Epidermal melanocyte (primary cell): Measurements from ENCODE around the gene TMEM151A.
"Not testable (repeated sequence)": the region's sequence is repeated elsewhere in the genome, so short reads cannot be mapped to it uniquely, and the experiment has no call there.

Experiments
- DNase-seq: peaks from one replicate; pipeline ENCODE4 v3.0.0; 2011; ENCODE audit warnings: low spot score; ENCODE audit not compliant: insufficient read length

Gene TMEM151A

GRCh38 chr11:66267379-66268243, 24.1 kb upstream of the TMEM151A start:
- peak; percentile 81 for DNase-seq

- DNase-seq, result peak; percentile 96
Measured at GRCh38 chr11:66268244-66268951, 23.3 kb upstream of the TMEM151A start, which contains the start of gene RAB1B. TSS of gene RAB1B (plus strand) at chr11:66268639. CDS start at chr11:66268680, 41 bp downstream.

GRCh38 chr11:66268952-66269905, 22.5 kb upstream of the TMEM151A start:
- no peak for DNase-seq

GRCh38 chr11:66271816-66272215, 19.9 kb upstream of the TMEM151A start:
- DNase-seq, result no peak

- no peak for DNase-seq
Measured at GRCh38 chr11:66272596-66272995, 19.1 kb upstream of the TMEM151A start.

GRCh38 chr11:66274219-66274618, 17.5 kb upstream of the TMEM151A start:
- DNase-seq, result no peak

GRCh38 chr11:66275396-66275795, 16.3 kb upstream of the TMEM151A start:
- no peak for DNase-seq

GRCh38 chr11:66275984-66276612, 15.6 kb upstream of the TMEM151A start:
- DNase-seq, result no peak

GRCh38 chr11:66276619-66277018, 15.1 kb upstream of the TMEM151A start:
- DNase-seq, result not testable (repeated sequence)

GRCh38 chr11:66277064-66277463, 14.6 kb upstream of the TMEM151A start:
- not testable (repeated sequence) for DNase-seq

GRCh38 chr11:66277471-66278362, 14.0 kb upstream of the TMEM151A start, which contains the start of gene CNIH2:
TSS of gene CNIH2 (plus strand) at chr11:66278175. CDS start at chr11:66278457, 282 bp downstream.
- peak; percentile 80 for DNase-seq

- DNase-seq, result no peak
Measured at GRCh38 chr11:66278363-66279091, 13.2 kb upstream of the TMEM151A start.

GRCh38 chr11:66279092-66279734, 12.5 kb upstream of the TMEM151A start:
- no peak for DNase-seq

- DNase-seq, result no peak
Measured at GRCh38 chr11:66280428-66280827, 11.3 kb upstream of the TMEM151A start.

- no peak for DNase-seq
Measured at GRCh38 chr11:66281001-66281400, 10.7 kb upstream of the TMEM151A start.

GRCh38 chr11:66281776-66282467, 9.8 kb upstream of the TMEM151A start:
- DNase-seq, result peak; percentile 21

- DNase-seq, result peak; percentile 98
Measured at GRCh38 chr11:66282468-66283455, 8.9 kb upstream of the TMEM151A start.
